KMS-11 (cell line): ENCODE data around the gene SPIB.

Experiments
- H2AFZ ChIP-seq: fragments of 200-600 bp; sonication (generic); 2 replicates; pipeline ENCODE4 v1.6.1; 2016; ENCODE audit warnings: antibody characterized with exemption, mixed run types, low read depth
- H3K27ac ChIP-seq: fragments of 200-600 bp; sonication (generic); 2 replicates; pipeline ENCODE4 v1.6.1; 2016; ENCODE audit warnings: mild to moderate bottlenecking, mixed run types
- H3K27me3 ChIP-seq: fragments of 200-600 bp; sonication (generic); 2 replicates; pipeline ENCODE4 v1.6.1; 2017; ENCODE audit warnings: mild to moderate bottlenecking, low read depth, mixed run types, moderate library complexity; ENCODE audit not compliant: insufficient read depth
- H3K36me3 ChIP-seq: fragments of 200-600 bp; sonication (generic); 2 replicates; pipeline ENCODE4 v1.6.1; 2017; ENCODE audit warnings: mild to moderate bottlenecking, mixed run types; ENCODE audit not compliant: insufficient read depth
- H3K4me1 ChIP-seq: fragments of 200-600 bp; sonication (generic); 2 replicates; pipeline ENCODE4 v1.6.1; 2016; ENCODE audit warnings: mild to moderate bottlenecking, low read depth, mixed run types; ENCODE audit not compliant: poor library complexity, severe bottlenecking
- H3K4me2 ChIP-seq: fragments of 200-600 bp; sonication (generic); 2 replicates; pipeline ENCODE4 v1.7.0; 2016; ENCODE audit warnings: mild to moderate bottlenecking, mixed run types
- H3K4me3 ChIP-seq: fragments of 200-600 bp; sonication (generic); IDR thresholded peaks from 2 replicates; pipeline ENCODE4 v1.6.1; 2017; ENCODE audit warnings: low read depth, low read length, mixed read lengths; ENCODE audit not compliant: insufficient read depth
- H3K79me2 ChIP-seq: fragments of 200-600 bp; sonication (generic); 2 replicates; pipeline ENCODE4 v1.6.1; 2016; ENCODE audit warnings: low read depth, mixed run types; ENCODE audit not compliant: insufficient read depth
- H3K9ac ChIP-seq: fragments of 200-600 bp; sonication (generic); 2 replicates; pipeline ENCODE4 v1.6.1; 2016; ENCODE audit warnings: mild to moderate bottlenecking, mixed run types
- H4K20me1 ChIP-seq: fragments of 200-600 bp; sonication (generic); 2 replicates; pipeline ENCODE4 v1.6.1; 2016; ENCODE audit warnings: mild to moderate bottlenecking, mixed run types; ENCODE audit not compliant: insufficient read depth
- TF ChIP-seq, protein P1 (sequence below): fragments of 200-600 bp; sonication (generic); conservative IDR thresholded peaks from 2 replicates; pipeline ENCODE4 v1.6.1; 2017; ENCODE audit warnings: low read depth, mild to moderate bottlenecking, antibody characterized with exemption, low read length, moderate library complexity, mixed read lengths

Gene SPIB

GRCh38 chr19:50451223-50451534 is 32.4 kb downstream of the SPIB start:
- H3K36me3 ChIP-seq: no peaks in the 10 kb centered on the region
- H3K27ac ChIP-seq: no peak overlapping the region
- H3K4me1 ChIP-seq: peaks cover 9% of the 10 kb centered on the region
- H3K4me2 ChIP-seq: no peak overlapping the region
- H3K79me2 ChIP-seq: no peaks in the 10 kb centered on the region
- TF ChIP-seq, protein P1, sequence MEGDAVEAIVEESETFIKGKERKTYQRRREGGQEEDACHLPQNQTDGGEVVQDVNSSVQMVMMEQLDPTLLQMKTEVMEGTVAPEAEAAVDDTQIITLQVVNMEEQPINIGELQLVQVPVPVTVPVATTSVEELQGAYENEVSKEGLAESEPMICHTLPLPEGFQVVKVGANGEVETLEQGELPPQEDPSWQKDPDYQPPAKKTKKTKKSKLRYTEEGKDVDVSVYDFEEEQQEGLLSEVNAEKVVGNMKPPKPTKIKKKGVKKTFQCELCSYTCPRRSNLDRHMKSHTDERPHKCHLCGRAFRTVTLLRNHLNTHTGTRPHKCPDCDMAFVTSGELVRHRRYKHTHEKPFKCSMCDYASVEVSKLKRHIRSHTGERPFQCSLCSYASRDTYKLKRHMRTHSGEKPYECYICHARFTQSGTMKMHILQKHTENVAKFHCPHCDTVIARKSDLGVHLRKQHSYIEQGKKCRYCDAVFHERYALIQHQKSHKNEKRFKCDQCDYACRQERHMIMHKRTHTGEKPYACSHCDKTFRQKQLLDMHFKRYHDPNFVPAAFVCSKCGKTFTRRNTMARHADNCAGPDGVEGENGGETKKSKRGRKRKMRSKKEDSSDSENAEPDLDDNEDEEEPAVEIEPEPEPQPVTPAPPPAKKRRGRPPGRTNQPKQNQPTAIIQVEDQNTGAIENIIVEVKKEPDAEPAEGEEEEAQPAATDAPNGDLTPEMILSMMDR: no peak
- no peak overlapping the region for H2AFZ ChIP-seq
- H3K9ac ChIP-seq: no peak overlapping the region
- no peaks in the 10 kb centered on the region for H4K20me1 ChIP-seq
- peaks cover 84% of the 10 kb centered on the region for H3K27me3 ChIP-seq
- no peak overlapping the region for H3K4me3 ChIP-seq

DNA sequence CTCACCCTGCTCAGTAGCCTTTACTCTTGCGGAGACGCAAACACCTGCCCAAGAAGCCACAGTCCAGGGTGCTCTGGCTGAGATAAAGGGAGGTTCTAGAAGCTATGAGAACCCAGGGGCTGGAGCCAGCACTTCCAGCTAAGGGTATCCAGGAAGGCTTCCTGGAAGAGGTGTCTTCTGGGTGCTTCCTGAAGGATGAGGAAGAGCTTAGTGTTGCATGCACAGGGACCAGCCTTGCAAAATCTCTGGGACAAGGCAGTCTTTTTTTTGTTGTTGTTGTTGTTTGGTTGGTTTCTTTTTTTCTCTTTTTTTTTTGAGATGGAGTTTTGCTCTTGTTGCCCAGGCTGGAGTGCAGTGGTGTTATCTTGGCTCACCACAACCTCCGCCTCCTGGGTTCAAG is 34.5 kb downstream of the SPIB start:
- Histone ChIP-seq H3K27me3 (peaks cover 73% of the 10 kb centered on the region), H3K79me2 (no peaks in the 10 kb centered on the region), H3K27ac (no peak overlapping the region), H2AFZ (no peak overlapping the region), H3K9ac (no peak overlapping the region), H3K4me2 (no peak overlapping the region), H3K4me1 (peaks cover 9% of the 10 kb centered on the region), H3K4me3 (no peak overlapping the region), H4K20me1 (no peaks in the 10 kb centered on the region), H3K36me3 (no peaks in the 10 kb centered on the region)
- TF ChIP-seq, protein P1: no peak

- no peak overlapping the region for H2AFZ ChIP-seq
- no peaks in the 10 kb centered on the region for H3K4me1 ChIP-seq
- H3K27ac ChIP-seq: no peak overlapping the region
- H3K4me2 ChIP-seq: no peak overlapping the region
- no peak overlapping the region for H3K9ac ChIP-seq
- TF ChIP-seq, protein P1: no peak
- no peak overlapping the region for H3K4me3 ChIP-seq
- no peaks in the 10 kb centered on the region for H3K79me2 ChIP-seq
- H3K27me3 ChIP-seq: peaks cover 62% of the 10 kb centered on the region
- H4K20me1 ChIP-seq: no peaks in the 10 kb centered on the region
- H3K36me3 ChIP-seq: no peaks in the 10 kb centered on the region
Measured at GRCh38 chr19:50455992-50456391, 37.3 kb downstream of the SPIB start.

DNA sequence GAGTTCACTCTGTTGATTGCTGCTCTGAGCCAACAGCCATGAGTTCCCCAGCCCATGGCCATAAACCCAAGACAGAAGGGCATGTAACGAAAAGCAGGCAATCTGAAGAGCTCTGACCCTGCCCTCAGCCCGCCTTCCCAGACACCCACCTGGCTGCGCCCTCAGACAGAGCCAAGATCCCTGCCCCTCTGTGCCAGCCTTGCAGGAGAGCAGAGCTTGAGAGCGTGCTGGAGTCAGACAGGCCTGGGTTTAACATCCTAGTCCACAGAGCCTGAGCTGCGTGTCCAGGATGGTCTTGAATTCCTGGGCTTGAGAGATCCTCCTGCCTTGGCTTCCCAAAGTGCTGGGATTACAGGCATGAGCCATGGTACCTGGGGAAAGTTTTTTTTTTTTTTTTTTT is 38.6 kb downstream of the SPIB start:
- Histone ChIP-seq H3K4me3 (no peak overlapping the region), H2AFZ (no peak overlapping the region), H3K4me1 (no peaks in the 10 kb centered on the region), H3K36me3 (no peaks in the 10 kb centered on the region), H3K27me3 (peaks cover 55% of the 10 kb centered on the region; the same call in 1 of the 2 replicates), H3K27ac (no peak overlapping the region), H3K4me2 (no peak overlapping the region), H3K79me2 (no peaks in the 10 kb centered on the region), H4K20me1 (no peaks in the 10 kb centered on the region), H3K9ac (no peak overlapping the region)
- TF ChIP-seq, protein P1: no peak
